ENCODE measurements around the gene CCR5. TPM values are rescaled to one million over a fixed set of nuclear protein-coding genes. Genes with fewer than 3 reads are reported as not detected.
"Not testable (repeated sequence)": the region's sequence is repeated elsewhere in the genome, so short reads cannot be mapped to it uniquely, and the experiment has no call there.

Gene CCR5
- total RNA-seq, 1 donor: not detected

DNA sequence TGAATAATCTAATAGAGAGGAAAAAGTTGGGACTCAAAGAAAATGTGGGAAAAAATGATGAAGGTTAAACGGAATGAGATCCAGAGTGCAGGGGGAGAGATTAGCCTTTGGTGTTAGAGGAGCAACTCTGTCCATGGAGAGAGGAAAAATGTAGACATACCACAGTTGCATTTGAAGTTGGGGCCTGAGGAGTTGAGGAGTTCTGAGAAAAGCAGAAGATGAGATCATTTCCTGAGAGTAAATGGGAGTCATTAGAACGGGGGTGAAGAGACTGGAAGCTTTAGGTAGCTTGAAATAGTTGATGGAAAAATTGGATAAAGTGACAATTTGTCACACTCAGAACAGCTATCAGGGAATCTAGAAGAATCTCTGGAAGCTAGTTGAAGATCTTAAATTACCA lies 28.8 kb downstream of the CCR5 start:
- H3K4me3 ChIP-seq (ENCODE audit: low read depth, low read length): no peak overlapping the region
- DNase-seq (ENCODE audit: low read depth): no peak
- TF ChIP-seq, protein P1, sequence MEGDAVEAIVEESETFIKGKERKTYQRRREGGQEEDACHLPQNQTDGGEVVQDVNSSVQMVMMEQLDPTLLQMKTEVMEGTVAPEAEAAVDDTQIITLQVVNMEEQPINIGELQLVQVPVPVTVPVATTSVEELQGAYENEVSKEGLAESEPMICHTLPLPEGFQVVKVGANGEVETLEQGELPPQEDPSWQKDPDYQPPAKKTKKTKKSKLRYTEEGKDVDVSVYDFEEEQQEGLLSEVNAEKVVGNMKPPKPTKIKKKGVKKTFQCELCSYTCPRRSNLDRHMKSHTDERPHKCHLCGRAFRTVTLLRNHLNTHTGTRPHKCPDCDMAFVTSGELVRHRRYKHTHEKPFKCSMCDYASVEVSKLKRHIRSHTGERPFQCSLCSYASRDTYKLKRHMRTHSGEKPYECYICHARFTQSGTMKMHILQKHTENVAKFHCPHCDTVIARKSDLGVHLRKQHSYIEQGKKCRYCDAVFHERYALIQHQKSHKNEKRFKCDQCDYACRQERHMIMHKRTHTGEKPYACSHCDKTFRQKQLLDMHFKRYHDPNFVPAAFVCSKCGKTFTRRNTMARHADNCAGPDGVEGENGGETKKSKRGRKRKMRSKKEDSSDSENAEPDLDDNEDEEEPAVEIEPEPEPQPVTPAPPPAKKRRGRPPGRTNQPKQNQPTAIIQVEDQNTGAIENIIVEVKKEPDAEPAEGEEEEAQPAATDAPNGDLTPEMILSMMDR (IDR thresholded peaks at IDR 0.05; ENCODE audit: insufficient read depth, low read length): no peak

GRCh38 chr3:46400000-46400734 lies 29.4 kb downstream of the CCR5 start:
- TF ChIP-seq, protein P1 (IDR thresholded peaks at IDR 0.05; ENCODE audit: insufficient read depth, low read length): no peak
- DNase-seq (ENCODE audit: low read depth): peak; percentile 70
- H3K4me3 ChIP-seq (ENCODE audit: low read depth, low read length): no peak overlapping the region

GRCh38 chr3:46400846-46401245 lies 30.1 kb downstream of the CCR5 start:
- no peak for DNase-seq (ENCODE audit: low read depth)
- H3K4me3 ChIP-seq (ENCODE audit: low read depth, low read length): no peak overlapping the region
- TF ChIP-seq, protein P1 (IDR thresholded peaks at IDR 0.05; ENCODE audit: insufficient read depth, low read length): no peak

- no peak for DNase-seq (ENCODE audit: low read depth)
- no peak overlapping the region for H3K4me3 ChIP-seq (ENCODE audit: low read depth, low read length)
- TF ChIP-seq, protein P1 (IDR thresholded peaks at IDR 0.05; ENCODE audit: insufficient read depth, low read length): no peak
Measured at GRCh38 chr3:46401579-46401978, 30.8 kb downstream of the CCR5 start.

- H3K4me3 ChIP-seq (ENCODE audit: low read depth, low read length); DNase-seq (ENCODE audit: low read depth): not testable (repeated sequence)
Measured at GRCh38 chr3:46402902-46403301, 32.2 kb downstream of the CCR5 start.

GRCh38 chr3:46405301-46406019 lies 34.7 kb downstream of the CCR5 start:
- TF ChIP-seq, protein P1 (IDR thresholded peaks at IDR 0.05; ENCODE audit: insufficient read depth, low read length): no peak
- DNase-seq (ENCODE audit: low read depth): no peak

GRCh38 chr3:46406443-46406787 lies 35.7 kb downstream of the CCR5 start:
- DNase-seq (ENCODE audit: low read depth): no peak
- no peak overlapping the region for H3K4me3 ChIP-seq (ENCODE audit: low read depth, low read length)
- TF ChIP-seq, protein P1 (IDR thresholded peaks at IDR 0.05; ENCODE audit: insufficient read depth, low read length): no peak

More at GRCh38 chr3:46405301-46406019, 34.7 kb downstream of the CCR5 start:
- no peak overlapping the region for H3K4me3 ChIP-seq (ENCODE audit: low read depth, low read length)
